ENCODE results near the gene CTTN.
"Not testable (repeated sequence)": the region's sequence is repeated elsewhere in the genome, so short reads cannot be mapped to it uniquely, and the experiment has no call there.

The CTTN gene

GRCh38 chr11:70381872-70382861, 16.2 kb upstream of the CTTN start:
- peak; percentile 40 for DNase-seq (ENCODE audit: low spot score)

DNA sequence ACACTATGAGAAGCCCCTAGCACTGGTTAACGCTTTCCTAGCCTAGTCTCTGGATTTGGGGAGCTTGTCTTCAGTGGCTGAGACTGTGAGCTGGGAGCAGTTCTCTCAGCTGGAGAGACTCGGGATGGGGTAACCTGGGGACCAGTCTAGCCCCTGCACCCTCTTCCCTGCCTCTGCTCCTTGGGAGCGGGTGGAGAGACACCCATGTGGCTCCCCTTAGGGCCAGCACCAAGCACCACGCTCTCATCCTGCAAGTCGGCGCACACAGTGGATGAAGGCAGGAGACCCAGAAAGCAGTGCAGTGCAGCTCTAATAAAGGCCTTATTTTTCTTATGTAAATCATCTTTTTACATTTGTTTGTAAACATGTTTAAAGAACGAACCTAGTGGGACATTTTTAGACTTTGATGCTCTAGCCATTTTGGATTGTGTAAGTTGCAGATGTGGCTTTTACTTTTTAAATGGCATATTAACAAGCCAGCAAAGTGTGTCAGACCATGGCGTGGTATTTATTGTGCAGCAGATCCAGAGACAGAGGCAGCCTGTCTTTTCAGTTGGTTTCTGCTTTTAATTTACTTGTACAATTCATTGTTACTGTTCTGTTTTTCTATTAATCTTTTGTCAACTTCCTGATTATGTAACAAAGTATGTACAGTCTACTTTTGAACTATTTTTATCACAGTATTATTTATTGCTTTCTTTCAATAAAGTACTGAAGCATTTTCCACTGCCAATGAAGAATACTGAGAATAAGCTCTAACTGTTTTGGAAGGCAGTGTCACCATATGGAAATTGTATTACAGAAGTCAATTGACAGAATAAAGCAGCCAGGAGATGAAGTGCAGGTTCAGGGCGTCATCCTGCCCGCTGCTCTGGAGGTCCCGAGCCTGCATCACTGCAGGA, 14.4 kb upstream of the CTTN start:
- no peak for DNase-seq (ENCODE audit: low spot score)

DNA sequence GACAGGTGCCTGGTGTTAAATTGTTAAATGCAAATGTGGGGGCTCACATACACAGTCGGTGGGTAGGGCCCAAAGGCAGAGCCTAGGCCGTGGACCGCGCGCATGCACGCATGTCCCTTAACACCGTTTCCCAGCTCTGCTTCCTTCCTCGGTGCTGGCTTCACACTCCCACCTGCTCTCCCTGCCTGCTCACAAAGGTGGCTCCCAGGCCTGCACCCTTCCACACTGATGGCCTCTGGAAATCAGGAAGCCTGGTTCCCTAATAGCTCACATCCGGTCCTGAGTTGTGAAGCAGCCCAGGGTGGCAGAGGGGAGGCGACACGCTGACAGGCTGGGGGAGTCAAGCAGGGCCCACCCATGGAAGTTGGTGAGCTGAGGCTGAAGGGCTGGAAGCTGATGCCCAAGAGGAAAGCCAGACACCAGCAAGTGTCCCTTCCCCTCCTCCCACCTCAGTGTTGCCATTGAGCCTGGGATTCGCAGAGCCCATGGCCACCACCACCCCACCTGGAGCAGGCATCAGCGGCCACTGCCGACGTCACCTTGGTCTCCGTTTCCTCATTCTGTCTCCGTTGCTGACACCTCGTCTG, 13.7 kb upstream of the CTTN start:
- no peak for DNase-seq (ENCODE audit: low spot score)

GRCh38 chr11:70387564-70387963, 10.8 kb upstream of the CTTN start:
- no peak for DNase-seq (ENCODE audit: low spot score)

- DNase-seq (ENCODE audit: low spot score): no peak
Observed at GRCh38 chr11:70389201-70389600, 9.1 kb upstream of the CTTN start.

GRCh38 chr11:70390882-70391281, 7.4 kb upstream of the CTTN start:
- not testable (repeated sequence) for DNase-seq (ENCODE audit: low spot score)

DNA sequence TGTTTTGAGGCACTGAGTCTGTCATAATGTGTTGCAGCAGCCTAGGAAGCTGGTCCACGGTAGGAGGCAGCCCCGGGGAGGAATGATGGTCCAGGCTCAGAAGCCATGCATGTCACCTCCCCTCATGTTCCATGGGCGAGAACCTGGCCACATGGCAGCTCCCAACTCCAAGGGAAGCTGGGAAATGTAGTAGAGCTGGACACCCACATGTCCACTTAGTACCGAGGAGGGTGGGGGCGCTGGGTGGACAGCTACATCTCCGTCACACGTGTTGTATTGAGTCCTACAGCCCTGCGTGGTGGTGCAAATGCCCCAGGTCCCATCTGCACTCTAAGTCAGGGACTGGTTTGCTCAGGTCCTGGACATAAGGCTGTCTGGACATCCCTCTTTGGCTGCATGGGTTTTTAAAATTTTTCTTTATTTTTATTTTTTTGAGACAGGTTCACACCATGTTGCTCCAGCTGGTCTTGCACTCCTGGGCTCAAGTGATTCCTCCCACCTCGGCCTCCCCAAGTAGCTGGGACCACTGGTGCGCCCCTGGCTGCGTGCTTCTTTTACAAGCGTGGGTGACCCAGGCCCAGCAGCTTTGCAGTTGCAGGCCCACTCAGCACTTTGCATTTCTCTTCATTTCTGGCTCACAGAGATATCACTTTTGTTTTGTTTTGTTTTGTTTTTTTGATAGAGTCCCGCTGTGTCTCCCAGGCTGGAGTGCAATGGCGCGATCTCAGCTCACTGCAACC, 3.9 kb upstream of the CTTN start:
- DNase-seq (ENCODE audit: low spot score): no peak

GRCh38 chr11:70397336-70397982, 870 bp upstream of the CTTN start:
- DNase-seq (ENCODE audit: low spot score): no peak

- no peak for DNase-seq (ENCODE audit: low spot score)
Observed at GRCh38 chr11:70398834-70399680, 728 bp downstream of the CTTN start.

- DNase-seq (ENCODE audit: low spot score): peak; percentile 97
Observed at GRCh38 chr11:70399681-70400112, 1.4 kb downstream of the CTTN start.

GRCh38 chr11:70400643-70401042, 2.3 kb downstream of the CTTN start:
- DNase-seq (ENCODE audit: low spot score): no peak

GRCh38 chr11:70402016-70402415, 3.7 kb downstream of the CTTN start:
- no peak for DNase-seq (ENCODE audit: low spot score)

DNA sequence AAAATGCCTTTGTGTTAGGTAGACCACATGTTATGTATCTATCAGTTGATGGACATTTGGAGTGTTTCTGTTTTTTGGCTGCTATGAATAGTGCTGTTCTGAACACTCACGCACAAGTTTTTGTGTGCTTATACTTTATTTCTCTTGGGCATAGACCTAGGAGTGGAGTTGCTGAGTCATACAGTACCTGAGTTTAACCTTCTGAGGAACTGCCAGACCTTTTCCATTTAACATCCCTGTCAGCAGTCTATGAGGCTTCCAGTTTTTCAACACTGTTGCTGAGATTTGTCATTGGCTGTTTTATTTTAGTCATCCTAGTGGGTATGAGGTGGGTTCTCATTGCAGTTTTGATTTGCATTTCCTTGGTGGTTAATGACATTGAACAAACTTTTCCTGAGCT, 4.4 kb downstream of the CTTN start:
- DNase-seq (ENCODE audit: low spot score): no peak

DNA sequence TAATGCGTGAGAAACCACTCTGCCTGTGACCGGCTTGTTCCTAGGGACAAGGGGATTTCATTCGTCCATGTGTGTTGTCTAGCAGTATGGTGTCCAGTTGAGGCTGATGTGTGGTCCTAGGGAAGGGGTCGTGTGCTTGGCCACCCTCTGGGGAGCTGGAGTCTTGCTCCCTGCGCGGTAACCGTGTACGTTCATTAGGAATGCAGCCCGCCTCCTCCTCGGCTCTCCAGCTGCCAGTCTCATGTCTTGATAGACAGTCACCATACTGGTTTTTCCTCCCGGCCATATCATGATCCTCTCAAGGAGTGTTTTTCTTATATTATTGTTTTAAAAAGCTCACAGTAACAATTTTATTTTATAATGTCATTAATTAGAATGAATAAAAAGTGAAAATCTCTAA, 5.9 kb downstream of the CTTN start:
- no peak for DNase-seq (ENCODE audit: low spot score)

- DNase-seq (ENCODE audit: low spot score): no peak
Observed at GRCh38 chr11:70405679-70406395, 7.5 kb downstream of the CTTN start.

GRCh38 chr11:70407121-70407520, 8.8 kb downstream of the CTTN start:
- no peak for DNase-seq (ENCODE audit: low spot score)

DNA sequence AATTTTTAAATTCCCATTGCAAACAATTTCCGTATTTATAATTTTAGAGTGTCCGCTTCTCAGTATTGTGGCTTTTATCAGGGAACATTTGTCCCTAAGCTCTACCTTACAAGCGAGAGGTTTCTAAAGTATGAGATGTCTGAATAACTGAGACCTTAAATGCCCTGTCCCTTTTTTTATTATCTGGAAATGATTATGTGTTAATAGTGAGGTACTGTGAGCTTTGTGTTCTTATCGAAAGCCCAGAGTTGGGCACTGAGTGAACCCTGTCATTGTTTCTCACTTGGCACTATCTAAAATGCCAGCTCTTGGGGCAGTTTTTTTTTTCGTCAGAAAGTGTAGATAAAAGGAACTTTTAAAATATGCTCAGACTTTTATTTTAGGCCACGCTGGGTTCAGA, 9.5 kb downstream of the CTTN start:
- DNase-seq (ENCODE audit: low spot score): no peak

DNA sequence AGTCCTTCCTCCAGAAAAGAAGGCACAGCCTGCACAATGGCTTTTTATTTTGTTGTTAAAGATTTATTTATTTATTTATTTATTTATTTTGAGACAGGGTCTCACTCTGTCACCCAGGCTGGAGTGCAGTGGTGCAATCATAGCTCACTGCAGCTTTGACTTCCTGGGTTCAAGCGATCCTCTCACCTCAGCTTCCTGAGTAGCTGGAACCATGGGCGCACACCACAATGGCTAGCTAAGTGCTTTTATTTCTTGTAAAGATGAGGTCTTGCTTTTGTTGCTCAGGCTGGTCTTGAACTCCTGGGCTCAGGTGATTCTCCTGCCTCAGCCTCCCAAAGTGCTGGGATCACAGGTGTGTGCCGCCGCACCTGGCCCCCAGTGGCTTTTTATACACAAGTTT, 10.0 kb downstream of the CTTN start:
- not testable (repeated sequence) for DNase-seq (ENCODE audit: low spot score)

GRCh38 chr11:70409437-70409836, 11.1 kb downstream of the CTTN start:
- no peak for DNase-seq (ENCODE audit: low spot score)

- DNase-seq (ENCODE audit: low spot score): no peak
Observed at GRCh38 chr11:70409871-70410270, 11.5 kb downstream of the CTTN start.

All from RKO (cell line).